ENCODE data around the gene SLC37A1. TPM values are rescaled to one million over a fixed set of nuclear protein-coding genes. Genes with fewer than 3 reads are reported as not detected.

Gene SLC37A1
- 3.1 to 3.6 TPM (median 3.2 TPM) in 5 replicates for total RNA-seq (2022; extraction: Qiagen RNA extraction)

GRCh38 chr21:42513151-42513984 lies at the start of gene SLC37A1:
Gene SLC37A1, plus strand, starts transcription at chr21:42513852. Its CDS starts 4,603 bp downstream, at chr21:42518455.

DNA sequence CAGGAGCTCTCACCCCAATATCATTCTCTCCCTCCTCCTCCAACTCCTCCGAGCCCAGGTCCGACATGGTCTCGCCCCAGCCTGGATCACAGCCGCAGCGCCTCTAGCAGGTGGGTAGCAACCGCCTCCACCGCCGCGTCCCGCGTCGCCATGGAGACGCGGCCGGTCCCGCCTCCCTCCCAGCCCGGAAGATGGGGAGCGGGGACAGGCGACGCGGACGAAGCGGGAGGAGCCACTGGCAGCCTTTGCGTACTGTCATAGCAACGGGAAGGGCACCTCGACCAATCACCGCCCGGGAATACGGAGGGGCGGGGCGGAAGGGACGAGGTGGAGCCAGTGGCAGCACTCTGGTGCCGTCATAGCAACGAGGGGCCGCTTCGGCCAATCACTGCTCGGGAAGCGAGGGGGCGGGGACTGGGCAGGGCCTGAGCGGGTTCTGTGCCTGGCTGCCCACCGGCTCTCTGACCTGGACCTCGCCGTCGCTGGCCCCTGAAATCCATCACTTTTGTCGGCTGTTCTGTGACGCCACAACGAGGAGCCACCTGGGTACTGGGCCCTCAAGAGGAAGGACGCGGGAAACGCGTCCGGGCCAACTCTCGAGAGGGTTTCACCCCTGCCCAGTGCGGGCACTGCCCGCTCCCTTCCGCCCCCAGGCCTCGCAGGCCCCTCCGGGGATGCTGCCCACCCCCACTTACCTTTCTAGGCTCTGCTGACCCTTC lies 17.4 kb upstream of the SLC37A1 start, which contains the start of gene RSPH1:
TSS of gene RSPH1 (minus strand) at position 105 of the 719 bp plus-strand sequence. CDS start at position 67, 38 bp downstream.

Other genes with a start within 250 kb of the SLC37A1 start
- not detected in 5 replicates for gene TFF3, start 198.4 kb upstream of the SLC37A1 start, total RNA-seq (2022; extraction: Qiagen RNA extraction)
- gene TFF2, start 162.9 kb upstream of the SLC37A1 start, total RNA-seq (2022; extraction: Qiagen RNA extraction): not detected in 5 replicates
- 23.1 to 27.2 TPM (median 25.9 TPM) in 5 replicates for gene TFF1, start 147.3 kb upstream of the SLC37A1 start, total RNA-seq (2022; extraction: Qiagen RNA extraction)
- 0.14 to 0.30 TPM (median 0.20 TPM) in 5 replicates for gene TMPRSS3, start 117.8 kb upstream of the SLC37A1 start, total RNA-seq (2022; extraction: Qiagen RNA extraction)
- 0.07 to 0.22 TPM (median 0.12 TPM) in 5 replicates for gene UBASH3A, start 110.0 kb upstream of the SLC37A1 start, total RNA-seq (2022; extraction: Qiagen RNA extraction)
- gene RSPH1, start 17.6 kb upstream of the SLC37A1 start, total RNA-seq (2022; extraction: Qiagen RNA extraction): 0.45 to 0.66 TPM (median 0.61 TPM) in 5 replicates
- 1.2 to 1.5 TPM (median 1.3 TPM) in 5 replicates for gene PDE9A, start 139.8 kb downstream of the SLC37A1 start, total RNA-seq (2022; extraction: Qiagen RNA extraction)